ENCODE data around the gene BZW2.

The BZW2 gene

GRCh38 chr7:16626388-16626787 is 19.6 kb upstream of the BZW2 start:
- in situ Hi-C loops (cut with MboI; ENCODE audit: low sequenced_read_pairs, unreplicated experiment) = no loop called here
- no peak for DNase-seq (ENCODE audit: low spot score)
- TF ChIP-seq, protein P1, sequence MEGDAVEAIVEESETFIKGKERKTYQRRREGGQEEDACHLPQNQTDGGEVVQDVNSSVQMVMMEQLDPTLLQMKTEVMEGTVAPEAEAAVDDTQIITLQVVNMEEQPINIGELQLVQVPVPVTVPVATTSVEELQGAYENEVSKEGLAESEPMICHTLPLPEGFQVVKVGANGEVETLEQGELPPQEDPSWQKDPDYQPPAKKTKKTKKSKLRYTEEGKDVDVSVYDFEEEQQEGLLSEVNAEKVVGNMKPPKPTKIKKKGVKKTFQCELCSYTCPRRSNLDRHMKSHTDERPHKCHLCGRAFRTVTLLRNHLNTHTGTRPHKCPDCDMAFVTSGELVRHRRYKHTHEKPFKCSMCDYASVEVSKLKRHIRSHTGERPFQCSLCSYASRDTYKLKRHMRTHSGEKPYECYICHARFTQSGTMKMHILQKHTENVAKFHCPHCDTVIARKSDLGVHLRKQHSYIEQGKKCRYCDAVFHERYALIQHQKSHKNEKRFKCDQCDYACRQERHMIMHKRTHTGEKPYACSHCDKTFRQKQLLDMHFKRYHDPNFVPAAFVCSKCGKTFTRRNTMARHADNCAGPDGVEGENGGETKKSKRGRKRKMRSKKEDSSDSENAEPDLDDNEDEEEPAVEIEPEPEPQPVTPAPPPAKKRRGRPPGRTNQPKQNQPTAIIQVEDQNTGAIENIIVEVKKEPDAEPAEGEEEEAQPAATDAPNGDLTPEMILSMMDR (IDR thresholded peaks at IDR 0.05; ENCODE audit: borderline replicate concordance, control extremely low read depth, extremely low read depth, insufficient read depth, missing control alignments) = no peak

GRCh38 chr7:16627236-16627635 is 18.7 kb upstream of the BZW2 start:
- in situ Hi-C loops (cut with MboI; ENCODE audit: low sequenced_read_pairs, unreplicated experiment) = no loop called here
- TF ChIP-seq, protein P1 (IDR thresholded peaks at IDR 0.05; ENCODE audit: borderline replicate concordance, control extremely low read depth, extremely low read depth, insufficient read depth, missing control alignments) = no peak

DNA sequence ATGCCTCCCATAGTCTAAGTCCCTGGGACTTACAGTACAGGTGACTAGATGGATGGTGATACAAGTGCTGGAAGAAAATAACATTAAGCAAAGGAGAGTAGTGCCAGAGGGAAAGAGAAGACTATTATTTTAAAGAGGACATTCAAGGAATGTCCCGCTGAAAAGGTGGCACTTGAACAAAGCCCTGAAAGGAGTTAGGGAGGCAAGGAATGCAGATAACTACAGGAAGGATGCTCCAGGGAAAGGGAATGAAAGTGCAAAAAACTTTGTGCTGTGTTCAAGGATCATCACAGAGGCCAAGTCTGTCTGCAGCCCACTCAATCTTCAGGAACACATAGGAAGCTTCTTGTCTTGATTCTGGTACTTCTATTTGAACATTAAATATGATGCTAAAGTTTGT is 15.3 kb upstream of the BZW2 start:
- TF ChIP-seq, protein P1 (IDR thresholded peaks at IDR 0.05; ENCODE audit: borderline replicate concordance, control extremely low read depth, extremely low read depth, insufficient read depth, missing control alignments) = no peak
- DNase-seq (ENCODE audit: low spot score) = no peak
- in situ Hi-C loops (cut with MboI; ENCODE audit: low sequenced_read_pairs, unreplicated experiment) = no loop called here

More at GRCh38 chr7:16627236-16627635, 18.7 kb upstream of the BZW2 start:
- DNase-seq (ENCODE audit: low spot score) = no peak

DNA sequence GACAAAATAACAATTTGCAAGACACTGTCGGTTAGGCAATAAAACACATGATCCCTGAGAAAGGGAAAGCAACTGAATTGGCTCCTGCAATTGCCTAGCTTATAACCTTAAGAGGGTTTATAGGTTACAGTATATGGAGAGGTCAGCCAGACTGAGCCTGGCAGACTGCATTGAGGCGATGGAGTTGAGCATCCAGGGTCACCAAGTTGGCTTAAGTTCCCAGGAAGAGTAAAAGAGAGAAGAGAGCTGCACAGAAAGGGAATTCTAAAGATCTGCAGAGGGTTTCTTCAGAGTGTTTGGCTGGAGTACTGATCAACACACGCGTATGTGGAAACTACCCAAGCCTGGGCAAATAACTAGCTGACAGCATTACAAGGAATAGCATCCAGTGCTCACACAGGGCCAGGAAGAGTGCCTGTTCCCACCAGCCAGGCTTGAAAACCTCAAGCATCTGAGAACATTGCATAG is 11.7 kb upstream of the BZW2 start:
- in situ Hi-C loops (cut with MboI; ENCODE audit: low sequenced_read_pairs, unreplicated experiment) = no loop called here
- DNase-seq (ENCODE audit: low spot score) = no peak
- TF ChIP-seq, protein P1 (IDR thresholded peaks at IDR 0.05; ENCODE audit: borderline replicate concordance, control extremely low read depth, extremely low read depth, insufficient read depth, missing control alignments) = no peak

DNA sequence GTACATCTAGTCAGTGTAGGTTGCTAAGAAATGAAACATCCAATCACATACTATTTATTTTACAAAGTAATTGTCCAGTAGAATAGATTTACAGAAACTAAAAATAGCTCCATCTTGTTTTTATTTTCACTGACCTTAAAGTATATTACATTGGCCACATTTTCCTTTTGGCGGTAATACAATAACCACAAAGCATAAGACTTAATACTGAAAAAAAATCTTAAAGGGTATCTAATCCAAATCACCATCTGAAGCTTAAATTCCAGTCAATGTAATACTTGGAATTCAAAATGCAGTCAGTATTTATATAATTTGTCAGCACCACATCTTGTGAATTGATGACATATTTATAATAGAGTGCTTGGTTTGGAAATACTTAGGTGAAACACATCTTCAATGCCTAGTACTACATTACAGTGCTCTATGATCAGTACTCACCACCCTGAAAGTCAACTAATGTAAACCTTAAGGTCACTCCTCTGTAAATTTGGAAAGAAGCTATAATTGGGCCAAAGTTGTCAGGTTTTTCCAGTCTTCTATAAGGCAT is 9.4 kb upstream of the BZW2 start:
- in situ Hi-C loops (cut with MboI; ENCODE audit: low sequenced_read_pairs, unreplicated experiment) = no loop called here
- TF ChIP-seq, protein P1 (IDR thresholded peaks at IDR 0.05; ENCODE audit: borderline replicate concordance, control extremely low read depth, extremely low read depth, insufficient read depth, missing control alignments) = no peak
- DNase-seq (ENCODE audit: low spot score) = no peak

GRCh38 chr7:16637379-16637778 is 8.6 kb upstream of the BZW2 start:
- TF ChIP-seq, protein P1 (IDR thresholded peaks at IDR 0.05; ENCODE audit: borderline replicate concordance, control extremely low read depth, extremely low read depth, insufficient read depth, missing control alignments) = no peak
- in situ Hi-C loops (cut with MboI; ENCODE audit: low sequenced_read_pairs, unreplicated experiment) = no loop called here
- no peak for DNase-seq (ENCODE audit: low spot score)

Data from GM13976 (cell line).